NCI-H526 (cell line): ENCODE measurements around the gene RNF113A.
A peak's percentile ranks its signal among the peaks of the same experiment; 100 is the strongest.
"Not testable (repeated sequence)": the region's sequence is repeated elsewhere in the genome, so short reads cannot be mapped to it uniquely, and the experiment has no call there.

ENCODE experiments used
- DNase-seq, 2 experiments: peaks; one replicate each; lab custom pipeline; 2025; lab: John Stamatoyannopoulos, UW

RNF113A gene

DNA sequence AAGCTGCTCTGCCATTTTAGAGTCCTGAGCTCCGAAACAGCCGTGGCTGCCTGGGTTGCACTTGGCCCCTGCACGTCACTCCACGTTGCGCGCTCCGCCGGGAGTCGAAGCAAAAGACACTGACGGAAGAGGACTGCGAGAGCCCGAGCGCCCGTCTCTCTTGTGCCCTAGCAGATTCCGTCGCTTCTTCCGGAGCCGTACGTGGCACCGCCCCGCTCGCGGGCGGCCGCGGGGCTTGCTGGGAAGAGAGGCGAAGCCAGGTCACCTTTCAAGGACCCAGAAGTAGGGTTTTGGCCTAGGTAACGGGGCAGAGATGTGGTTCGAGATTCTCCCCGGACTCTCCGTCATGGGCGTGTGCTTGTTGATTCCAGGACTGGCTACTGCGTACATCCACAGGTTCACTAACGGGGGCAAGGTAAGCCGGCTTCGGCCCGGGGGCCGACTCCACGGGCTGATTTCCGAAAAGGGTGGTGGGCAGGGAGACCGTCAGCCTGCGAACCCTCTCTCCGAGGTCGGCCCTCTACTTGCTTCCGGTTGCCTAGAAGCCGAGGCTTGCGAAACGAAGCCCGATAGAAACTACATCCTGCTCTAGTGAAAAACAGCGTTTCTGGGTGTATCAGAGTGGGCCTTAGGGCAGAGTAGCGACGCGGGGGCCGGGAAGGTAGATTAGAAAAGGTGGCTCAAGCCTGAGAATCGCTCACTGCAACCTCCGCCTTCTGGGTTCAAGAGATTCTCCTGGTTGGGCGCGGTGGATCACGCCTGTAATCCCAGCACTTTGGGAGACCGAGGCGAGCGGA, at the start of gene RNF113A, which contains the start of gene NDUFA1:
Gene RNF113A (minus strand): TSS at position 135 of the 797 bp plus-strand sequence. CDS start 120 bp downstream, at position 15.
Gene NDUFA1 (plus strand): TSS at position 234 of the 797 bp plus-strand sequence. CDS start 80 bp downstream, at position 314.
- peak; percentile 82 to 93 for DNase-seq

GRCh38 chrX:119919835-119920585, 48.5 kb upstream of the RNF113A start:
- DNase-seq: no peak

DNA sequence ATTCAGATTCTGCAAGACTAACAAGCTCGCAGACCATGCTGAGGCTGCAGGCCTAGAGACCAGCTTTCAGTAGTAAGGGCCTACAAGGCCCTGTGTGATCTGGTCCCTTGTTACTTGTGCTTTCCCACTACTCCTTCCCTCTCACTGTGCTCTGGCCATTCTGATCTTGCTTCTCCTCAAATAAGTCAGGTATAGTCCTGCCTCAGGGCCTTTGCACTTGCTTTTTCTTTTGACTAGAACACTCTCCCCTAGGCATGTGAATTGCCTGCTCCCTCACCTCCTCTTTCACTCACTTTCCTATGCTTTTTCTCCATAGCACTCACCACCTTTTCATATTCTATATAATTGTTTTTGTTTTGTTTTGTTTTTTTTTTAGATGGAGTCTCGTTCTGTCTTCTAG, 46.3 kb upstream of the RNF113A start:
- no peak for DNase-seq

DNA sequence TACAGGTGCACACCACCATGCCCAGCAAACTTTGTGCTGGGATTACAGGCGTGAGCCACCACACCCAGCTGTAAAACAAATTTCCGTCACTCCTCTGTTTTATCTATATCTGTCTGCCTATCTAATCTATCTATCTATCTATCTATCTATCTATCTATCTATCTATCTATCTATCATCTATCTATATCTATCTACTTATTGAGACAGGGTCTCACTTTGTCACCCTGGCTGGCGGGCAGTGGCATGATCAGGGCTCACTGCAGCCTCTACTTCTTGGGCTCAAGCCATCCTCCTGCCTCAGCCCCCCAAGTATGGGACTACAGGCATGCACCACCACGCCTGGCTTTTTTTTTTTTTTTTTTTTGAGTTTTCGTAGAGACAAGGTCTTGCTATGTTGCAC, 44.8 kb upstream of the RNF113A start:
- no peak for DNase-seq

- no peak for DNase-seq
Observed at GRCh38 chrX:119900976-119901375, 29.4 kb upstream of the RNF113A start.

GRCh38 chrX:119899125-119899524, 27.6 kb upstream of the RNF113A start:
- DNase-seq: peak; percentile 15 to 50

DNA sequence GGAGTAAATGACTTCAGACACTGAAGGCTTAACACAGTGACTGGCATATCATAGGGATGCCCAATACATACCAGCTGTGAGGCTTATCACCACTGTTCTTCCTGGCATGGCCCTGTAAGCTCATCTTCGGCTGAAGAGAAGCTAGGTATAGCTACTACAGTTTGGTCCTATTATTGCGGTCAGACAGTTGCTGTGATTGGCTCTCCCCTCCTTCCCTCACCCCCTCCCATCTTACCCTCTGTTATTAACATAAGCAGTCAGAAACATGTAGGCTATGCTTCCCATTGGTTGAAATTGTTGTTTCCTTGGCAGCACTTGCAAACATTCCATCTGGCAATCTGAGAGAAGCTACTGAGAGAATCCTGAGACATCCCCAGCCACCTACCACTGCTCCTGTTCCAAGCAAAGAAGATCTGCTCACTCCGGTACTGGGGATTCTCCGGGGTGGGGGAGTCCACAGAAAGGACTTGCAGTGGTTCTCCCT, 24.4 kb upstream of the RNF113A start, which contains the start of gene AKAP14:
Gene AKAP14 (plus strand): TSS at position 51 of the 484 bp plus-strand sequence. CDS start 7,331 bp downstream, outside the sequence.
- DNase-seq: peak; percentile 27 to 30

DNA sequence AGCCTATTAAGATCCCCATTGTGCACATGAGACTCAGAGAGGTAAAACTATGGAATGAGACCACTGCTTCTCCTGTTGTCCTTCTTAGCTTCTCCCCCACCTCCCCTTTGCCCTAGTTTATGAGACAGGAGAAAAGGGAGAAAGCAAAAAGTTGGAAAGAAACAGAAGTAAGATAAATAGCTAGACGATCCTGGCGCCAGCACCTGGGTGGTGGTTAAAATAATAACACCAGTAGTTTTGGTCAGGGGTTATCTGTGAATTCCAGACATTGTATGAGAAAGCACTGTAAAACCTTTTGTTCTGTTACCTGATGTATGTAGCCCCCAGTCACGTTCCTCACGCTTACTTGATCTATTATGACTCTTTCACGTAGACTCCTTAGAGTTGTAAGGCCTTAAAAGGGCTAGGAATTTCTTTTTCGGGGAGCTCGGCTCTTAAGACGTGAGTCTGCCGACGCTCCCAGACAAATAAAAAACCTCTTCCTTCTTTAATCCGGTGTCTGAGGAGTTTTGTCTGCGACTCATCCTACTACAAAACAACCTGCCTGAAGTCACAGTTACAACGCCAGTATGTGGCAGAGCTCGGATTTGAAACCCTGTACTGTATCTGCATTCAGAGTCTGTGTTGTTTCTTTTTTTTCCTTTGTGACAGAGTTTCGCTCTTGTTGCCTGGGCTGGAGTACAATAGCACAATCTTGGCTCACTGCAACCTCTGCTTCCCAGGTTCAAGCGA, 20.6 kb upstream of the RNF113A start:
- DNase-seq: not testable (repeated sequence)

DNA sequence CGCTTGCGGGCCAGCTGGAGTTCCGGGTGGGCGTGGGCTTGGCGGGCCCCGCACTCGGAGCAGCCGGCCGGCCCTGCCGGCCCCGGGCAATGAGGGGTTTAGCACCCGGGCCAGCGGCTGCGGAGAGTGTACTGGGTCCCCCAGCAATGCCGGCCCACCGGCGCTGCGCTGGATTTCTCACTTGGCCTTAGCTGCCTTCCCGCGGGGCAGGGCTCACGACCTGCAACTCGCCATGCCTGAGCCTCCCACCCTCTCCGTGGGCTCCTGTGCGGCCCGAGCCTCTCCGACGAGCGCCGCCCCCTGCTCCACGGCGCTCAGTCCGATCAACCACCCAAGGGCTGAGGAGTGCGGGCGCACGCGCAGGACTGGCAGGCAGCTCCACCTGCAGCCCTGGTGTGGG, 19.1 kb upstream of the RNF113A start:
- not testable (repeated sequence) for DNase-seq

DNA sequence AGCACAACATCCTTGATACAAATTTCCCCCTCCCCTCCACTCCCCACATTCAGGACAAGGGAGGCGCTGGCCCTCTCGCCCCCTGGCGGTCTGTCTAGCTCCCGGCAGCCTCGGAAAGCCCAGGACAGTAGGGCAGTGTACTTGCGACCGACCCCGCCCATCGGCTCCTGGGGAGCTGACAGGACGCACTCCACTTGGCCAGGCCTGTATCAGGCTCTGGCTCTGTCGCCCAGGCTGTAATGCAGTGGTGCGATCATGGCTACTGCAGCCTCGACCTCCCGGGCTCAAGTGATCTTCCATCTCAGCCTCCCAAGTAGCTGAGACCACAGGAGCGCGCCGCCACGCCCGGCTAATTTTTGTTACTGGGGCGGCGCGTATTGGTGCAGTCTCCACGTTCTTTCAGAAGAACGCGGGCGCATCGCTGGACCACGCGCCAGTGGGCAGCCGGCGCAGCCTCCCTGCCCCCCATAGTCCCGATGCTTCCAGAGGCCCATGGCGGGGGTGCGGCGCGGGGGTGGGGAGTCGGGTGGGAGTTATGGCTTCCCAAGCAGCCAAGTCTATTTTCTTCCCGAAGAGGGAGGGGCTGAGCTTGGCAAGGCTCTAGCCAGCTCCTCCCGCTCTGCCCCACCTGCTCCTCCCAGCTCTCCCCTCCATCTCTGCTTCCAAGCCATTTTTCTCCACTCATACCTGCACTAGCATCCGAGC, 16.3 kb upstream of the RNF113A start:
- peak; percentile 72 to 87 for DNase-seq

- DNase-seq: no peak
Observed at GRCh38 chrX:119885554-119886428, 14.3 kb upstream of the RNF113A start.

- peak in 1 of 2 experiments; percentile 63 for DNase-seq
Observed at GRCh38 chrX:119880552-119881437, 9.3 kb upstream of the RNF113A start.

DNA sequence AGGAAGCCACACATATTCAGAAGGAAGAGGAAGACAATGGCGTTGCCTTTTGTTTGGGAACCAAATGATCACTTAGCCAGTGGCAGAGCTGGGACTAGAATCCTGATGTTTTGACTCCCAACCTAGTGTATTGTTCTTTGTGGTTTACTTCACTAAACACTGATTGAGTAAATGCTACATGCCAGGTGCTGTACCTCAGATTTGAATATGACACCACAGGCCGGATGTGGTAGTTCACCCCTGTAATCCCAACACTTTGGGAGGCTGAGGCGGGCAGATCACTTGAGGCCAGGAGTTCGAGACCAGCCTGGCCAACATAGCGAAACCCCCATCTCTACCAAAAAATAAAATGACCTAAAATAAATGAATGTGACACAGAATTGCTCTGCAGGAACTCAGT, 8.5 kb upstream of the RNF113A start:
- DNase-seq: no peak

DNA sequence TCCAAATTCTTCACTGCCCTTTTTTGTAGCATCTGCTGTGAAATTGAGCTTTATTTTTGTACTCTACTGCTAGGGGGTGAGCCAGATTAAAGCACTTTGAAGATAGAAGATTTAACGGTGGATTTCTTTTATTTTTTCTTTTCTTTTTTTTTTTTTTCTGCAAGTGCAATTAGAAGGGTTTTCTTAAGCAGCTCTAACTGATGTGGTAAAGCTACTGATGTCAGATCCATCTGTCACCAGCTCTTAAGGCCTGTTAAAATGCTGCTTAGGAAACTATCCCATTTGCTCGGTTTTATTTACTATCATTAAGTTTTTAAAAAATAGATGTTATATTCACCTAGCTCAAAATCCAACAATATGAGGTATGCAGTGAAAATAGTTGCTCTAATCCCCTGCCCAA, 7.2 kb upstream of the RNF113A start:
- DNase-seq: no peak

DNA sequence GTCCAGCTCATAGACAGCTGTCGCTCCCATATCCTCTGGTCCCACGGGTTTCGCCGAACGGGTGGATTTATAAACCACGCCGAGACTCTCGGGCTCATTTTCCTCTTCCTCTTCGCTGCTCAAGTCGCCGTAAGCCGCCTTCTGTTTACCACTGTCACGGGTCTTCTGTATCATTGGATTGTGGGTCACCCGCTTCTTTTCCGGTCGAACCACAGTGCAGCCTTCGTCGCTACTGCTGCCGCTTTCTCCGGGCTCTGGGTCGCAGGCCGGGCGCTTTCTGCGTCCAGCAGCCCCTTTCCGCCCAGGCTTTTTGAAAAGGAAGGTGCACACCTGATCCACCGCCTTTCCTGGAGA, 311 bp downstream of the RNF113A start:
- DNase-seq: no peak

GRCh38 chrX:119870626-119871131, 854 bp downstream of the RNF113A start:
- peak in 1 of 2 experiments; percentile 57 for DNase-seq

DNA sequence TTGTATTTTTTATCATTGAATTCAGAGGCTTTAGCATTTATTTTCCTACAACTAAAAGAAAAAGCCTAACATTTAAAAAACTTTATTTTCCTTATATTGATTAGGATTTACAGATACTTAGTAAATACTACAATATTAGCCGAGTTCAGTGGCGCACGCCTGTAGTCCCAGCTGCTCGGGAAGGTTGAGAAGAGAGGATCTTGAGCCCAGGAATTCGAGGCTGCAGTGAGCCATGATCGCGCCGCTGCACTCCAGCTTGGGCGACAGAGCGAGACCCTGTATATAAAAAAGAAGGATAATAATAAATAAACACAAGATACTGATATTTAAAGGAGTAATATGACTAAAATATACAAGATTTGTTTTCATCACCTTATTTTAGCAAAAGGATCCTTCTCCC, 18.1 kb downstream of the RNF113A start:
- DNase-seq: peak in 1 of 2 experiments; percentile 23

- peak; percentile 97 to 99 for DNase-seq
Observed at GRCh38 chrX:119852382-119853353, 18.9 kb downstream of the RNF113A start, which contains the start of gene UPF3B. UPF3B (minus strand) TSS chrX:119852963; CDS start chrX:119852928, 35 bp downstream.
